Stimulated activated CD8-positive, alpha-beta memory T cell treated with anti-CD3 and anti-CD28 coated beads, Interleukin-4, amount 100 ng/mL, for 1 hour (primary cell): ENCODE results near the gene CFAP299.
A peak's percentile ranks its signal among the peaks of the same experiment; 100 is the strongest.

Source experiments
- DNase-seq, 2 donors: peaks; one replicate each; pipeline ENCODE4 v3.0.0-alpha.2; 2020; ENCODE audit warnings: low read depth in 2 of 2, low spot score in 1 of 2

The CFAP299 gene

GRCh38 chr4:80439294-80440061 lies 103.9 kb downstream of the CFAP299 start:
- peak in 1 of 2 donors; percentile 3 for DNase-seq

DNA sequence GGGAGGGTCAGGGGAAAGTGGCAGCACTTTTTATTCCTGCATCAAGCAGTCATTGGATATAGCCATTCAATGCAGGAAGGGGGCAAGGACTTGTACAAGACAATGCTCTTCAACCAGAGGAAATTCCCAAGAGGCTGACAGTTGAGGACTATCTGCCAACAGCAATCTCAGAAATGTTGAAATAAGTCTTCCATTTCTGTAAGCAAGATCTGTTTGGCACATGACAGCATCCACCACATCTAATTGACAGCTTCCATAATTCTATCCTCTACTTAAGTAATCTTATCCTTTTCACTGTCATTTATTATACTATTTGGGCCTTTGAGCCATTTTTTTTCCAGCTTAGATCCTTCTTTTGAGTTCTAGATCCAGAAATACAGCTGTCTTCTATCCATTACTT lies 110.7 kb downstream of the CFAP299 start:
- no peak for DNase-seq

DNA sequence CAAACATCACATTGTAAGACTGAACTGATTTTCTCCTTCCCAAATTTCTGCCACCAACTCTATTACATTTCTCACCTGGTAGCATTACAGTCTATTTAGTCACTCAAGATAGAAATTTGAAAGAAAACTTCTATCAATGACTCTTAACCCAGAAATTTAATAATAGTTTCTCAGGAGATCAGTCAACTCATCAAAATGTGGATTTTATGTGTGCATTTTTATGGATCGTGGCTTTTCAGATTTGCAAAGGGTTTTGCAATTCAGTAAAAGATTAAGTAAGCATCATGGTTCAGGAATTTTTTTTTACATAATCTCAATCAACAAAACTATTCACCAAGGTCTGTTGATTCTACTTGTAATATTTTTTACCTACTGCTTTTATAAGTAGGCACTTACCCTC lies 111.1 kb downstream of the CFAP299 start:
- no peak for DNase-seq

DNA sequence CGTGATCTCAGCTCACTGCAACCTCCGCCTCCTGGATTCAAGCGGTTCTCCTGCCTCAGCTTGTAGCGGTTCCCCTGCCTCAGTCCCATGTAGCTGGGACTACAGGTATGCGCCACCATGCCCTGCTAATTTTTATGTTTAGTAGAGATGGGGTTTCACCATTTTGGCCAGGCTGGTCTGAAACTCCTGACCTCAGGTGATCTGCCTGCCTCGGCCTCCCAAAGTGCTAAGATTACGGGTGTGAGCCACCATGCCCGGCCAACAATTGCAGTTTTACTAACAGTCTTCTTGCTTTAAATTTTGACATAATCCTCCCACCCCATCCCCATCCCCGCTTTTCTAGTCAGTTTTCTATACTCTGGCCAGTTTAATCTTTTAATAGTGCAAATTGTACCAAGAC lies 112.0 kb downstream of the CFAP299 start:
- no peak for DNase-seq

GRCh38 chr4:80448056-80448455 lies 112.5 kb downstream of the CFAP299 start:
- no peak for DNase-seq

DNA sequence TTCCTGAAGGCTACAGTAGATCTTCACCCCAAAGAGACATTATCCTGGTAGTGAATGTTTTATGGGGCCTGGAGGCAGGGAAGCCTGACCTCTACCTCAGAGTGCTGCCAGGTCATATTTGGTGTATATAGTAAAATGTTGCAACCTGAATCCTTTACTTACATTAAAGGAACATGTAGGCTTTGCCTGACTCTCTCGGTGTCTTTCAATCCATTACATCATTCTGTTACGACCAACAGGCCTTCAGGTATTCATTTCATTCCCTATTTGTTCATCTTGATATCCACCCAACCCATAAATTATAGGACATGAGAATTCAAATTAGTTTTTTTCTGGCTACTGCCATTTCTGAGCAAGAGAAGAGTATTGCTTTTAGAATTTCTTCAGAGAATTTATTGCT lies 116.5 kb downstream of the CFAP299 start:
- no peak for DNase-seq

DNA sequence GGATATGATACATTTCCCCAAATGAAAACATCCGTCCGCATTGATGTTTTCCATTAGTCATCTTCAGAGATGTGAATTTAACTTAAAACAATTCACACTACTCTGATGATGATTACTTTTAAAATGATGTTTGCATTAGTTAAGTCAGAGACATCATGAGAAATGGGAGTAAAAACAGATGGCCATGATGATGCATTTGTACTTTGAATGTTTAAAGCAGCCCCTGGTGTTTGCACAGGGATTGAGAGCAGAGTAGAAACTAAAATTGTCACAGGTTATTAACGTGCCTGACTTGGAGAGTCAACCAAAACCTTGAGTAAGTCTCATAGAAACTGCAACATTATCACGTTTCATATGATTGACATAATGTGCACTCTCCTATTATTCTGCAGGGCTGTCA lies 117.2 kb downstream of the CFAP299 start:
- no peak for DNase-seq

- DNase-seq, result no peak
These were observed 118.5 kb downstream of the CFAP299 start for GRCh38 chr4:80454040-80454439.

GRCh38 chr4:80454556-80454955 lies 119.0 kb downstream of the CFAP299 start:
- no peak for DNase-seq

DNA sequence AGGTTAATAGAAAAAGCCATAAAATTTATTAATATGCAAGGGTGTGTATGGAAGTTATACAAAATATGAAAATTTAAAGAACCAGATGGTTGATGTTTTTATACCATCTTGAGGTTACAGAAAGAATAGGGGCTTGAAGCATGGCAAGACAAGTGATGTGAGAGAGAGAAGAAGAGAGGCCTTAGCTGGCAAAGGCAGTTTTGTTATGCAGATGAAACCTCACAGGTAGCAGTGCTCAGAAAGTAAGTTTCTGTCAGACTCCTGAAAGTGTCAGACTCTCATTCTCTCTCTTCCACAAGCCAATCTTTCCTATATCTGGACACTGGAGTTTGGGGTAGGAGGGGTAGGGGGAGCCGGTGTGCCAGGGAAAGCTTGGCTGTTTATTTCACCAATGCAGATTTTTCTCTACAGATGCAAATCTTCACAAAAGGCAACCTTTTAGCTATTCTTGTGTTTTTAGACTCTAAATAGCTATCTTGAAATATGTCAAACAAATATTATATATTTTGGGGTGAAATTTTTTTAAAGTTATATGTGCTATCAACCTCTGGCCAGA lies 124.5 kb downstream of the CFAP299 start:
- DNase-seq, result no peak

GRCh38 chr4:80461412-80461811 lies 125.9 kb downstream of the CFAP299 start:
- no peak for DNase-seq

- no peak for DNase-seq
These were observed 127.1 kb downstream of the CFAP299 start for GRCh38 chr4:80462621-80463091.

DNA sequence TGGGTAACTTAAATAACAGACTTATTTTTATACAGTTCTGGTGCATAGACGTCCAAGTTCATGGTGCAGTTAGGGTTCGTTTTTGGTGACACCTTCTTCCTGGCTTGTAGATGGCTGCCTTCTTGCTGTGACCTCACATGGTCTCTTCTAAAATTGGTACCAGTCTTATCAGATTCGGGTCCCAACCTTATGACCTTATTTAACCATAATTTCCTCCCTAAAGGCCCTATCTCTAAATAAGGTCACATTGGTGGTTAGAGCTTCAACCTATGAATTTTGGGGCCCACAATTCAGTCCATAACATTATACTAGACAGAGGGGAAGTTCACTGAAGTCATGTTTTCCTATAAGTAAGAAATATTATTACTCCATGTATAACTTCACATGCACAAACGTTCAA lies 128.0 kb downstream of the CFAP299 start:
- DNase-seq, result no peak

DNA sequence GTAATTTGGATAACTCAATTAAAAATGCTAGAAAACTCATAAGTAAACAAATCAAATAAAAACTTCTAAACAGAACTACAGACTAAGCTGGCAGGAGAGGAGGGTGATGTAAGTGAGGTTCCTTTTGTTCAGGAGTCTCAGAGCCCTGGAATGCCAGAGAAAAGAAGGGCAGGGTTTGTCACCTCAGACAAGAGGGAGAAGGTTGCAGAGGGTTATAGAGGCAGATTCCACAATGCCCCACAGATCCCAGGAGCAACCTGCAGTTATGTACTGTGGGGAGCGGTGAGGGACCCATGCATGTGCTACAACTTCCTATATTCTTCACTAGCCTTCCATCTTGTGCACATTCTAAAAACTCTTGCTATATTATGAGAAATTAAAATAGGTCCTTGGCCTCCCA lies 129.7 kb downstream of the CFAP299 start:
- DNase-seq, result no peak

- no peak for DNase-seq
These were observed 130.2 kb downstream of the CFAP299 start for GRCh38 chr4:80465736-80466135.

DNA sequence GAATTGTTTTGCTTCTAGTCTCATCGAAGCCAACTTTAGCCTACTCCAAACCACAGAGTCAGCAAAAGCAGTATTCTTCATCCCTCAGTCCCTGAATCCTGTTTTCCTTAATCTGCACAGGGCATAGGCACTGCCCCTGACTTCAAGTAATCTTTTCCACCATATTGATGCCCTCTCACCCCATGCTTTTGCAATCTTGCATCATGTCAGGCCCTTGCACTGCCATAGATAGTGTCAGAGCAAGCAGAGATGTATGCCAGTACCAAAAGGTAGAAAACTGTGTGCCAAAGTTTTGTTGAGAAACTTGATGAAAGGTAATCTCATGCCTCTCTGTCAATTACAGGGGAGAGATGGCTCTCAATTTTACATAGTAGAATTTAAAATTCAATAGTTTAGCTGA lies 131.1 kb downstream of the CFAP299 start:
- no peak for DNase-seq

DNA sequence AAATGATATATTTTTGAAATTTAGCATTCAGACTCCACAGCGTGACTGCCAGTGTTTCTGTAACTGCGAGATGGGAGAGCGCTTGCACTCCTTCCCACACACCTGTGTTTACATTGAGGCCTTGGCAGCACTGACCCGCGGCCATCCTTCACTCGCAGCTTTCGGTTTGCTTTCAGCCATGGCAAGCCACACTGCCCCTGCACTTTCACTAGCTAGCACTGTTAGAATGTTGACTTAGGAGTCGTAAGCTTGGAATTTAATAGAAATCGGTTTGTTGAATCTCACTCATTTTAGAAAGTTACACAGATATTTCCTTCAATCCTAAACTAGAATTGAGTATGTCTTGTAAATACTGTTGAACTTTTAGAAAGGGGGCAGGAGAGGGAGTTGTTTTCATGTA lies 136.2 kb downstream of the CFAP299 start:
- DNase-seq, result no peak

GRCh38 chr4:80475236-80475635 lies 139.7 kb downstream of the CFAP299 start:
- no peak for DNase-seq

GRCh38 chr4:80475798-80476197 lies 140.3 kb downstream of the CFAP299 start:
- no peak for DNase-seq

DNA sequence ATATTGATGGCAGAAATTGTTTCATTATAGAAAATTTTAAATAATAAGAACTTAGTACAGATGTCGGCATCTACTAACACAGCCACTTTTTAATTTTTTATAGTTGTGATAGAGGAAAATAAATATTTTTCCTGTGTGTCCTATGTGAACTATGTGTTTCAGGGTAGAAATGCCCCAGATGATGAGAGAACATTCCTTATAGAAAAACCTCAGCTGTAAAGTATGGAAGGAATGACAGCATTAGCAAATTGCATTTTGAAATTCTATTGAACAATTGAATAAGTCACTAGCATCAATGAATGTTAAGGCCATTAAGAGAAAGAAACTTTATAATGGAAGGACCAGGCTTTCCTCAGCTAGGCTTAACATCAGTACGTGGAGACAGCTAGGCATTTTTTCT lies 149.2 kb downstream of the CFAP299 start:
- no peak for DNase-seq

DNA sequence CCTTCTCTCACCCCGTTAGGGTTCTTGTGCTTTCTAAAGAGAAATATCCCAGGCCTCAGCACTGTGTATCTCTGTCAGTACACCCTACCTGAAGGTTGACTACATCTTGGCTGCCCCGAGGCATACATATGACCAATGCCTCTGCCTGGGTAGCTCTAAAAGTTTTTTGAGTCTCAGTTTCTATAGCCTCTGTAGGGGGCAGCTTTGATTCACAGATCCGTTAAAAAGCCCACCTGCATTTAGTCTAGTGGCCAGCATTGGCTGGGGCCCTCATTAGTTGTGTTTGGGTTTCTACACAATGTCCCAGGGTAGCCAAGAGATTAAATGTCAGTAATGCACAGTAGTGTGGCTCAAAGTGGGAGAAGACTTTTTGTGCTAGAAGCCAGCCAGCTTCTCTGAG lies 151.1 kb downstream of the CFAP299 start:
- no peak for DNase-seq

DNA sequence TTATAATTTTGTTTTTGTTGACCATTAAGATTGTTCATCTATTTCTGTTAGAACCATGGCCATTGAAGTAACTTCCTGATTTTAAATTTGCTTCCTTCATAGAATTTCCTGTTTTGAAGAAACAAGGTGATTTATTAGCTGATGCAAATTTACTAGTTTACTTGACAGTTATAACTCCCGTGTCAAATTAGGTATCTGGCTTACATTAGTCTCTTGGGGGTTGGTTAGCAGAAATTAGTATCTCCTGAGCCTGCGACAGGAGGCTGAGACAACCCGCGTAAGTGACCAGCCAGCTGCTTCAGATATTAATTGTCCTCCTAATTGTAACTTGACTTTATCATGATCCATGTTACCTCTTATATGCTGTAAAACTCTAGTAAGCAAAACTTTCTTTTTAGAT lies 154.3 kb downstream of the CFAP299 start:
- no peak for DNase-seq

- peak in 1 of 2 donors; percentile 17 for DNase-seq
These were observed 157.2 kb downstream of the CFAP299 start for GRCh38 chr4:80492761-80493160.
